Natural killer cell (primary cell): ENCODE results near the gene SMARCD1. TPM values are rescaled to one million over a fixed set of nuclear protein-coding genes. Genes with fewer than 3 reads are reported as not detected.

Source experiments
- ATAC-seq, 3 donors: fragments of 150-1000 bp in 2 of 3; fragments of 200-7000 bp in 1 of 3; cut with Tn5 transposase; 1 replicate in 1 of 3; 2 replicates in 2 of 3; pipeline ENCODE4 v1.10.0; 2021; ENCODE audit warnings: mild to moderate bottlenecking in 2 of 3, moderate library complexity in 2 of 3
- DNase-seq, 2 donors: peaks; one replicate each; pipeline versions ENCODE4 v3.0.0 to v3.0.0-alpha.2; 2013 to 2021; ENCODE audit warnings: mixed read lengths in 1 of 2
- H3K27ac ChIP-seq: one replicate; pipeline ENCODE4 v1.5.1; 2013; ENCODE audit warnings: mild to moderate bottlenecking, low read length
- H3K27me3 ChIP-seq: one replicate; pipeline ENCODE4 v1.6.1; 2013; ENCODE audit warnings: low read length; ENCODE audit not compliant: control insufficient read depth, insufficient read depth
- H3K36me3 ChIP-seq: one replicate; pipeline ENCODE4 v1.6.1; 2013; ENCODE audit warnings: low read length; ENCODE audit not compliant: control insufficient read depth, insufficient read depth
- H3K4me1 ChIP-seq: one replicate; pipeline ENCODE4 v1.6.1; 2013; ENCODE audit warnings: low read length; ENCODE audit not compliant: control insufficient read depth, insufficient read depth
- H3K4me3 ChIP-seq: one replicate; pipeline ENCODE4 v1.5.1; 2013; ENCODE audit warnings: low read length
- H3K9me3 ChIP-seq: one replicate; pipeline ENCODE4 v1.6.1; 2013; ENCODE audit warnings: low read length; ENCODE audit not compliant: control insufficient read depth, insufficient read depth
- H3K27ac Mint-ChIP-seq, 2 donors: one replicate each; pipeline ENCODE4 v1.8.0; 2022; ENCODE audit warnings: mild to moderate bottlenecking in 2 of 2, mixed read lengths in 2 of 2, moderate library complexity in 1 of 2
- H3K27me3 Mint-ChIP-seq, 2 donors: one replicate each; pipeline ENCODE4 v1.8.0; 2022; ENCODE audit warnings: low read depth in 2 of 2, mixed read lengths in 2 of 2
- H3K36me3 Mint-ChIP-seq: one replicate; pipeline ENCODE4 v1.8.0; 2022; ENCODE audit warnings: mixed read lengths
- H3K4me1 Mint-ChIP-seq, 2 donors: one replicate each; pipeline ENCODE4 v1.8.0; 2022; ENCODE audit warnings: mixed read lengths in 2 of 2
- H3K4me3 Mint-ChIP-seq: one replicate; pipeline ENCODE4 v1.8.0; 2022; ENCODE audit warnings: mild to moderate bottlenecking, moderate library complexity, mixed read lengths
- H3K9me3 Mint-ChIP-seq, 2 donors: one replicate each; pipeline ENCODE4 v1.8.0; 2022; ENCODE audit warnings: mixed read lengths in 2 of 2
- CTCF ChIP-seq: fragments of 200-600 bp; IDR thresholded peaks from one replicate; pipeline ENCODE4 v1.8.0; 2022; ENCODE audit warnings: antibody characterized with exemption
- WGBS: methylation state at CpG from one replicate; pipeline ENCODE4 v1.1.7; 2013; ENCODE audit warnings: missing lambda C conversion rate; ENCODE audit not compliant: insufficient coverage; 5-methylcytosine and 5-hydroxymethylcytosine counted together
- intact Hi-C: fragments of 100-400 bp; cut with micrococcal nuclease; formaldehyde crosslinking; loops from one replicate; pipeline ENCODE4 v1.14.2; 2022
- total RNA-seq, 4 donors: library from RNA; stranded (reverse); fragments of 120-200 nt in 1 of 4; gene quantifications; one replicate each; pipeline versions ENCODE4 v1.2.3 to v1.2.4, GENCODE V29; 2013 to 2022

Gene SMARCD1
- total RNA-seq, 3 donors from 2014 or later (not counting 1 experiment from before 2014, with no cell fraction given) = 81.3 to 97.0 (median 88.6) TPM

GRCh38 chr12:50051101-50051806, 33.9 kb upstream of the SMARCD1 start:
- Histone ChIP-seq H3K9me3 (no peaks in the 10 kb centered on the region), H3K27ac (no peak overlapping the region), H3K36me3 (no peaks in the 10 kb centered on the region), H3K4me3 (no peak overlapping the region), H3K27me3 (peaks cover 12% of the 10 kb centered on the region), H3K4me1 (peaks cover 11% of the 10 kb centered on the region)
- Mint-ChIP-seq H3K27ac (no peak overlapping the region), H3K4me1 (peaks cover 6 to 7% of the 10 kb centered on the region in 2 donors), H3K9me3 (no peaks in the 10 kb centered on the region), H3K36me3 (no peaks in the 10 kb centered on the region), H3K4me3 (no peak overlapping the region), H3K27me3 (peaks cover 41 to 64% of the 10 kb centered on the region in 2 donors)
- 47% methylated on average over 14 of the region's 14 CpGs for WGBS
- TF ChIP-seq CTCF = no peak
- intact Hi-C loops = no loop called here
- ATAC-seq = no peak
- DNase-seq = no peak

GRCh38 chr12:50052544-50052943, 32.6 kb upstream of the SMARCD1 start:
- no peak for DNase-seq
- intact Hi-C loops = no loop called here
- peaks cover 21% of the 10 kb centered on the region for H3K27me3 ChIP-seq
- H3K4me3 ChIP-seq = no peak overlapping the region
- no peaks in the 10 kb centered on the region for H3K9me3 Mint-ChIP-seq
- peaks cover 19% of the 10 kb centered on the region for H3K4me1 ChIP-seq
- no peak overlapping the region for H3K4me3 Mint-ChIP-seq
- H3K27ac Mint-ChIP-seq = no peak overlapping the region
- no peaks in the 10 kb centered on the region for H3K9me3 ChIP-seq
- TF ChIP-seq CTCF = no peak
- no peak overlapping the region for H3K27ac ChIP-seq
- H3K27me3 Mint-ChIP-seq = peaks cover 48 to 70% of the 10 kb centered on the region in 2 donors
- ATAC-seq = no peak
- peaks cover 17% of the 10 kb centered on the region in 2 donors for H3K4me1 Mint-ChIP-seq
- no peaks in the 10 kb centered on the region for H3K36me3 Mint-ChIP-seq
- H3K36me3 ChIP-seq = no peaks in the 10 kb centered on the region

- Mint-ChIP-seq H3K4me3 (no peak overlapping the region), H3K27me3 (peaks cover 46 to 66% of the 10 kb centered on the region in 2 donors), H3K4me1 (peaks cover 17% of the 10 kb centered on the region in 2 donors), H3K27ac (no peak overlapping the region), H3K9me3 (no peaks in the 10 kb centered on the region), H3K36me3 (no peaks in the 10 kb centered on the region)
- WGBS = 89% methylated on average over 7 of the region's 7 CpGs
- Histone ChIP-seq H3K9me3 (no peaks in the 10 kb centered on the region), H3K4me1 (peaks cover 19% of the 10 kb centered on the region), H3K4me3 (no peak overlapping the region), H3K27ac (no peak overlapping the region), H3K36me3 (no peaks in the 10 kb centered on the region), H3K27me3 (peaks cover 21% of the 10 kb centered on the region)
- no peak for TF ChIP-seq CTCF
- DNase-seq (no peak), ATAC-seq (no peak)
- intact Hi-C loops = no loop called here
Measured at GRCh38 chr12:50052964-50053363, 32.2 kb upstream of the SMARCD1 start.

- no peaks in the 10 kb centered on the region for H3K9me3 Mint-ChIP-seq
Measured at GRCh38 chr12:50053583-50053982, 31.6 kb upstream of the SMARCD1 start.

More at GRCh38 chr12:50053583-50053982, 31.6 kb upstream of the SMARCD1 start:
- H3K4me1 Mint-ChIP-seq = peaks cover 17% of the 10 kb centered on the region in 2 donors
- H3K36me3 Mint-ChIP-seq = no peaks in the 10 kb centered on the region
- no peak overlapping the region for H3K27ac Mint-ChIP-seq
- intact Hi-C loops = no loop called here
- peaks cover 50 to 65% of the 10 kb centered on the region in 2 donors for H3K27me3 Mint-ChIP-seq
- WGBS = 29% methylated on average over 1 of the region's 1 CpG
- H3K4me3 Mint-ChIP-seq = no peak overlapping the region
- no peak for ATAC-seq
- Histone ChIP-seq H3K4me3 (no peak overlapping the region), H3K27me3 (peaks cover 26% of the 10 kb centered on the region), H3K4me1 (peaks cover 19% of the 10 kb centered on the region), H3K9me3 (no peaks in the 10 kb centered on the region), H3K36me3 (no peaks in the 10 kb centered on the region), H3K27ac (no peak overlapping the region)
- no peak for TF ChIP-seq CTCF
- DNase-seq = no peak
